T-helper 17 cell (primary cell): ENCODE measurements around the gene LTBP3. TPM values are rescaled to one million over a fixed set of nuclear protein-coding genes. Genes with fewer than 3 reads are reported as not detected.
A peak's percentile ranks its signal among the peaks of the same experiment; 100 is the strongest.

Experiments
- ATAC-seq: fragments of 150-1000 bp; cut with Tn5 transposase; 2 replicates; pipeline ENCODE4 v1.10.0; 2021; ENCODE audit warnings: mild to moderate bottlenecking, moderate library complexity
- DNase-seq, 3 donors: peaks; one replicate each; pipeline versions ENCODE4 v3.0.0 to v3.0.0-alpha.2; 2020 to 2021
- H3K9me3 ChIP-seq: one replicate; pipeline ENCODE4 v1.7.0; 2013; ENCODE audit warnings: low read length, mild to moderate bottlenecking; ENCODE audit not compliant: control insufficient read depth, poor library complexity, severe bottlenecking
- H3K27ac Mint-ChIP-seq: one replicate; pipeline ENCODE4 v1.8.0; 2022; ENCODE audit warnings: mild to moderate bottlenecking, moderate library complexity, mixed read lengths
- H3K27me3 Mint-ChIP-seq: one replicate; pipeline ENCODE4 v1.8.0; 2022; ENCODE audit warnings: mixed read lengths
- H3K36me3 Mint-ChIP-seq: one replicate; pipeline ENCODE4 v1.8.0; 2022; ENCODE audit warnings: low read depth, mixed read lengths
- H3K4me1 Mint-ChIP-seq: one replicate; pipeline ENCODE4 v1.8.0; 2022; ENCODE audit warnings: mild to moderate bottlenecking, mixed read lengths
- H3K4me3 Mint-ChIP-seq: one replicate; pipeline ENCODE4 v1.8.0; 2022; ENCODE audit warnings: mild to moderate bottlenecking, moderate library complexity, mixed read lengths
- total RNA-seq, 4 donors: library from RNA in 2 of 4; stranded (reverse) in 2 of 4; gene quantifications; one replicate each; pipeline ENCODE4 v1.2.3 and lab custom pipeline; 2022 to 2026

The LTBP3 gene
- total RNA-seq, 2 donors from 2014 or later: 123 to 187 TPM

GRCh38 chr11:65591939-65592857 lies 34.0 kb upstream of the LTBP3 start:
- Mint-ChIP-seq H3K27me3 (no peaks in the 10 kb centered on the region), H3K4me3 (no peak overlapping the region), H3K36me3 (no peaks in the 10 kb centered on the region), H3K27ac (no peak overlapping the region), H3K4me1 (peaks cover 26% of the 10 kb centered on the region)
- DNase-seq (no peak), ATAC-seq (no peak)
- no peaks in the 10 kb centered on the region for H3K9me3 ChIP-seq

- no peaks in the 10 kb centered on the region for H3K36me3 Mint-ChIP-seq
- DNase-seq: no peak
- H3K9me3 ChIP-seq: no peaks in the 10 kb centered on the region
- no peak overlapping the region for H3K27ac Mint-ChIP-seq
- peaks cover 27% of the 10 kb centered on the region for H3K4me1 Mint-ChIP-seq
- H3K4me3 Mint-ChIP-seq: no peak overlapping the region
- H3K27me3 Mint-ChIP-seq: no peaks in the 10 kb centered on the region
- no peak for ATAC-seq
Observed at GRCh38 chr11:65590240-65590738, 32.1 kb upstream of the LTBP3 start.

- Mint-ChIP-seq H3K4me3 (no peak overlapping the region), H3K4me1 (peaks cover 21% of the 10 kb centered on the region), H3K27me3 (no peaks in the 10 kb centered on the region), H3K36me3 (no peaks in the 10 kb centered on the region), H3K27ac (no peak overlapping the region)
- ATAC-seq (peak; percentile 57), DNase-seq (no peak)
- H3K9me3 ChIP-seq: no peaks in the 10 kb centered on the region
Observed at GRCh38 chr11:65589444-65590239, 31.5 kb upstream of the LTBP3 start.

- ATAC-seq (peak; percentile 90), DNase-seq (peak; percentile 54 to 68 (median 66))
- Mint-ChIP-seq H3K4me1 (peaks cover 23% of the 10 kb centered on the region), H3K36me3 (peaks cover under 1% of the 10 kb centered on the region), H3K27ac (peak overlapping the region; percentile 87), H3K27me3 (no peaks in the 10 kb centered on the region), H3K4me3 (peak overlapping the region; percentile 70)
- no peaks in the 10 kb centered on the region for H3K9me3 ChIP-seq
Observed at GRCh38 chr11:65588199-65589054, 30.3 kb upstream of the LTBP3 start.

GRCh38 chr11:65586676-65587075 lies 28.5 kb upstream of the LTBP3 start:
- DNase-seq: no peak
- ATAC-seq: no peak
- Mint-ChIP-seq H3K36me3 (peaks cover 3% of the 10 kb centered on the region), H3K27ac (no peak overlapping the region), H3K4me1 (peaks cover 37% of the 10 kb centered on the region), H3K4me3 (no peak overlapping the region), H3K27me3 (no peaks in the 10 kb centered on the region)
- no peaks in the 10 kb centered on the region for H3K9me3 ChIP-seq

GRCh38 chr11:65586247-65586630 lies 28.1 kb upstream of the LTBP3 start:
- Mint-ChIP-seq H3K36me3 (peaks cover 3% of the 10 kb centered on the region), H3K4me3 (no peak overlapping the region), H3K27ac (no peak overlapping the region), H3K4me1 (peaks cover 39% of the 10 kb centered on the region), H3K27me3 (no peaks in the 10 kb centered on the region)
- no peak for DNase-seq
- no peak for ATAC-seq
- no peaks in the 10 kb centered on the region for H3K9me3 ChIP-seq

GRCh38 chr11:65585396-65586246 lies 27.5 kb upstream of the LTBP3 start:
- peaks cover 39% of the 10 kb centered on the region for H3K4me1 Mint-ChIP-seq
- no peaks in the 10 kb centered on the region for H3K9me3 ChIP-seq
- H3K27ac Mint-ChIP-seq: no peak overlapping the region
- no peak for ATAC-seq
- H3K4me3 Mint-ChIP-seq: no peak overlapping the region
- no peaks in the 10 kb centered on the region for H3K27me3 Mint-ChIP-seq
- no peak for DNase-seq
- peaks cover 3% of the 10 kb centered on the region for H3K36me3 Mint-ChIP-seq

- H3K27me3 Mint-ChIP-seq: no peaks in the 10 kb centered on the region
- peaks cover 3% of the 10 kb centered on the region for H3K36me3 Mint-ChIP-seq
- H3K9me3 ChIP-seq: no peaks in the 10 kb centered on the region
- peaks cover 45% of the 10 kb centered on the region for H3K4me1 Mint-ChIP-seq
- H3K4me3 Mint-ChIP-seq: no peak overlapping the region
- DNase-seq (no peak), ATAC-seq (no peak)
- no peak overlapping the region for H3K27ac Mint-ChIP-seq
Observed at GRCh38 chr11:65584723-65585171, 26.6 kb upstream of the LTBP3 start.

- Mint-ChIP-seq H3K4me3 (no peak overlapping the region), H3K4me1 (peaks cover 44% of the 10 kb centered on the region), H3K27ac (peak overlapping the region; percentile 37), H3K36me3 (peaks cover 3% of the 10 kb centered on the region), H3K27me3 (no peaks in the 10 kb centered on the region)
- ATAC-seq (no peak), DNase-seq (no peak)
- H3K9me3 ChIP-seq: no peaks in the 10 kb centered on the region
Observed at GRCh38 chr11:65584106-65584505, 25.9 kb upstream of the LTBP3 start.

GRCh38 chr11:65583589-65583988 lies 25.4 kb upstream of the LTBP3 start:
- ATAC-seq (no peak), DNase-seq (no peak)
- no peaks in the 10 kb centered on the region for H3K9me3 ChIP-seq
- H3K4me3 Mint-ChIP-seq: no peak overlapping the region
- no peaks in the 10 kb centered on the region for H3K27me3 Mint-ChIP-seq
- H3K4me1 Mint-ChIP-seq: peaks cover 40% of the 10 kb centered on the region
- H3K27ac Mint-ChIP-seq: peak overlapping the region; percentile 91
- H3K36me3 Mint-ChIP-seq: peaks cover 3% of the 10 kb centered on the region

GRCh38 chr11:65581928-65582327 lies 23.8 kb upstream of the LTBP3 start:
- H3K27me3 Mint-ChIP-seq: no peaks in the 10 kb centered on the region
- H3K9me3 ChIP-seq: no peaks in the 10 kb centered on the region
- peaks cover 41% of the 10 kb centered on the region for H3K4me1 Mint-ChIP-seq
- DNase-seq: no peak
- H3K27ac Mint-ChIP-seq: peak overlapping the region; percentile 91
- no peak for ATAC-seq
- peak overlapping the region; percentile 25 for H3K4me3 Mint-ChIP-seq
- peaks cover 8% of the 10 kb centered on the region for H3K36me3 Mint-ChIP-seq

- H3K27ac Mint-ChIP-seq: peak overlapping the region; percentile 72
- ATAC-seq (no peak), DNase-seq (no peak)
- H3K4me3 Mint-ChIP-seq: no peak overlapping the region
- no peaks in the 10 kb centered on the region for H3K27me3 Mint-ChIP-seq
- H3K9me3 ChIP-seq: no peaks in the 10 kb centered on the region
- H3K4me1 Mint-ChIP-seq: peaks cover 39% of the 10 kb centered on the region
- peaks cover 8% of the 10 kb centered on the region for H3K36me3 Mint-ChIP-seq
Observed at GRCh38 chr11:65580756-65581155, 22.6 kb upstream of the LTBP3 start.
